Panc1 (cell line): ENCODE measurements around the gene HINT3. TPM values are rescaled to one million over a fixed set of nuclear protein-coding genes. Genes with fewer than 3 reads are reported as not detected.
A peak's percentile ranks its signal among the peaks of the same experiment; 100 is the strongest.

ENCODE experiments used
- ATAC-seq: fragments of 200-7000 bp; cut with Tn5 transposase; 2 replicates; pipeline ENCODE4 v1.9.1; 2020; ENCODE audit warnings: mild to moderate bottlenecking, moderate library complexity
- Bru-seq: library from RNA; stranded (reverse); fragments of 400-500 nt; gene quantifications from one replicate; lab custom pipeline; 2021; lab: Mats Ljungman, UMichigan
- BruChase-seq, 2 experiments: library from RNA; stranded (reverse); fragments of 400-500 nt; gene quantifications; one replicate each; lab custom pipeline; 2021; lab: Mats Ljungman, UMichigan
- BruUV-seq: library from RNA; stranded (reverse); fragments of 400-500 nt; replicated peaks from 2 replicates; lab custom pipeline; 2021; lab: Mats Ljungman, UMichigan
- CTCF ChIA-PET: fragments of 300-600 bp; sonication (Branson Sonifier 250); formaldehyde crosslinking; loops from one replicate; lab custom pipeline; 2022; ENCODE audit warnings: antibody characterized with exemption; lab: Charles Lee
- POLR2A ChIA-PET: fragments of 300-600 bp; sonication (Branson Sonifier 250); formaldehyde crosslinking; loops from one replicate; lab custom pipeline; 2022; ENCODE audit warnings: antibody characterized with exemption; lab: Charles Lee
- DNase-seq: peaks from one replicate; pipeline ENCODE4 v3.0.0-alpha.2; 2010; ENCODE audit warnings: low read depth, low spot score
- H3K27ac ChIP-seq: 2 replicates; pipeline ENCODE4 v1.5.1; 2011; ENCODE audit warnings: mild to moderate bottlenecking, low read length, inconsistent platforms
- H3K27me3 ChIP-seq: fragments of 200-500 bp; sonication (Bioruptor generic); 2 replicates; pipeline ENCODE4 v1.6.0; 2014; ENCODE audit warnings: low read length, inconsistent platforms; ENCODE audit not compliant: control insufficient read depth, insufficient read depth
- H3K36me3 ChIP-seq: fragments of 200-500 bp; sonication (Bioruptor generic); 2 replicates; pipeline ENCODE4 v1.5.1; 2014; ENCODE audit warnings: inconsistent platforms, mild to moderate bottlenecking, low read length, moderate library complexity; ENCODE audit not compliant: control insufficient read depth, insufficient read depth
- H3K4me1 ChIP-seq: 2 replicates; pipeline ENCODE4 v1.5.1; 2011; ENCODE audit warnings: inconsistent platforms, mild to moderate bottlenecking, low read length, moderate library complexity; ENCODE audit not compliant: control insufficient read depth, insufficient read depth
- H3K4me3 ChIP-seq, 2 experiments: 2 replicates each; pipeline ENCODE4 v1.5.1; 2011 to 2012; ENCODE audit warnings: low read depth in 2 of 2, low read length in 2 of 2, mild to moderate bottlenecking in 2 of 2, inconsistent platforms in 1 of 2, moderate library complexity in 1 of 2
- H3K9me3 ChIP-seq: fragments of 200-500 bp; sonication (Bioruptor generic); 2 replicates; pipeline ENCODE4 v1.5.1; 2014; ENCODE audit warnings: low read depth, mild to moderate bottlenecking, inconsistent platforms, low read length, moderate library complexity; ENCODE audit not compliant: control insufficient read depth, insufficient read depth
- POLR2AphosphoS5 ChIP-seq: IDR thresholded peaks from 2 replicates; pipeline ENCODE4 v1.6.1; 2012; ENCODE audit warnings: mild to moderate bottlenecking, low read depth, low read length, moderate library complexity
- SIN3A ChIP-seq: IDR thresholded peaks from 2 replicates; pipeline ENCODE4 v1.6.1; 2012; ENCODE audit warnings: low read depth, mild to moderate bottlenecking, low read length, moderate library complexity, borderline replicate concordance; ENCODE audit not compliant: insufficient read depth
- TCF7L2 ChIP-seq: IDR thresholded peaks from 2 replicates; pipeline ENCODE4 v1.6.1; 2011; ENCODE audit warnings: mild to moderate bottlenecking, low read depth, low read length, inconsistent platforms
- in situ Hi-C: cut with HindIII; loops from 2 replicates; pipeline ENCODE4 v1.10.0; 2016; ENCODE audit warnings: low sequenced_read_pairs, low pct_unique_long_range_greater_than_20kb
- intact Hi-C: fragments of 100-400 bp; cut with micrococcal nuclease; formaldehyde crosslinking; loops from one replicate; pipeline ENCODE4 v1.10.0; 2022; ENCODE audit not compliant: unreplicated experiment
- long read RNA-seq: library from polyadenylated mRNA; unstranded; transcript quantifications from one replicate; pipeline ENCODE4 v2.0.0, GENCODE V29; 2021; ENCODE audit not compliant: unreplicated experiment
- polyA plus RNA-seq: library from polyadenylated mRNA; unstranded; fragments of >200 nt; gene quantifications from one replicate; pipeline ENCODE4 v1.2.1, GENCODE V29; 2012; ENCODE audit warnings: missing spikeins; ENCODE audit not compliant: insufficient read length
- total RNA-seq: library from RNA; stranded (reverse); gene quantifications from one replicate; pipeline ENCODE4 v1.2.1, GENCODE V29; 2021; ENCODE audit not compliant: unreplicated experiment
- TF ChIP-seq, protein P1 (sequence below), 2 experiments: IDR thresholded peaks; 2 replicates each; pipeline ENCODE4 v1.6.1; 2011 to 2012; ENCODE audit warnings: low read depth in 2 of 2, control low read depth in 1 of 2, low read length in 1 of 2, mild to moderate bottlenecking in 1 of 2, moderate library complexity in 1 of 2; ENCODE audit not compliant: insufficient read depth in 1 of 2
- TF ChIP-seq, protein P2 (sequence below): fragments of 450-650 bp; IDR thresholded peaks from 2 replicates; pipeline ENCODE4 v1.5.1; 2017; ENCODE audit warnings: mild to moderate bottlenecking

Gene HINT3
- total RNA-seq (11.5 TPM), Bru-seq, nascent RNA (percentile 67 among the genes with signal in this experiment), BruChase-seq, experiment 1, labeled RNA remaining after a 2-hour chase (percentile 73 among the genes with signal in this experiment), BruChase-seq, experiment 2, labeled RNA remaining after a 6-hour chase (percentile 82 among the genes with signal in this experiment)
- 8.8 TPM for polyA plus RNA-seq
- long read RNA-seq, transcript HINT3-201 (5 exons, 3,314 nt), result major isoform, 6 of 8 reads
- long read RNA-seq, partial matches to known transcripts, result 1 of 8 reads
- long read RNA-seq, other reads (novel, unspliced or antisense), result 1 of 8 reads

DNA sequence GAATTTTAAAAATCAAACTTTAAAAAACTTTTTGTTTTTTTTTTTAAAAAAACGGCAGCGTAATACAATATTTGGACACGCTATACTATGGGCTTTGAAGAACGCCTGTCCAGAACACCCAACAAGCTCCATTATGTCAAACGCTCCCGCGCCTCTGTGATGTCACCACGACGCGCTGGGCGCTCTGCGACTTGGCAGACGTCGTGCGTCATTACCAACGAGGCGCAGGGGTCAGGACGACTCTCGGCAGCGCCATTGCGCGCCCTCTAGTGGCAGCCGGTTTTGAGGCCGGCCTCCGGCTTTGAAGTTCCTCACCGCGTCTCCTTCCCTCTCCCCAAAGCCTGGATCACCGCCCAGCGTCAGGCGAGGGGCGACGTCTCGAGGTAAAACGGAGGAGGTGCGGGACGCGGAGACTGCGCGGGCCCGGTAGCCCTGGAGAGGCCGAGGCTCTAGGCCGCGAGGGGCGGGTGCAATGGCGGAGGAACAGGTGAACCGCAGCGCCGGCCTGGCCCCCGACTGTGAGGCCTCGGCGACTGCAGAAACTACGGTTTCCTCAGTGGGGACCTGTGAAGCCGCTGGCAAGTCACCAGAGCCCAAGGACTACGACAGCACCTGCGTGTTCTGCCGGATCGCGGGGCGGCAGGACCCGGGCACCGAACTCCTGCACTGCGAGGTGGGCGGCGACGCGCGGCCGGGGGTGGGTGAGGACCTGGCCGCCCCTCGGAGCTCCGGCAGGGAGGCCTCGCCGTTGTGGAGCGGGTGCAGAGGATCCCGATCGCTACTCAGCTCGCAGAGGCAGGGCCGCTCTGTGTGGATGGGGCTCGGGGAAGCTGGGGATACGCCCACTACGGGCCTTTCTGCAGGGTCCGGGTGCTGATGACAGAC lies at the start of gene HINT3:
Gene HINT3 (plus strand): TSS at position 265 of the 885 bp plus-strand sequence. CDS start 208 bp downstream, at position 473.
- peak within 1 kb of the TSS; percentile 81 for H3K27ac ChIP-seq
- peaks cover 23% of the 10 kb centered on the region for H3K4me1 ChIP-seq
- BruUV-seq, result no TSS peak
- TF ChIP-seq, protein P1, sequence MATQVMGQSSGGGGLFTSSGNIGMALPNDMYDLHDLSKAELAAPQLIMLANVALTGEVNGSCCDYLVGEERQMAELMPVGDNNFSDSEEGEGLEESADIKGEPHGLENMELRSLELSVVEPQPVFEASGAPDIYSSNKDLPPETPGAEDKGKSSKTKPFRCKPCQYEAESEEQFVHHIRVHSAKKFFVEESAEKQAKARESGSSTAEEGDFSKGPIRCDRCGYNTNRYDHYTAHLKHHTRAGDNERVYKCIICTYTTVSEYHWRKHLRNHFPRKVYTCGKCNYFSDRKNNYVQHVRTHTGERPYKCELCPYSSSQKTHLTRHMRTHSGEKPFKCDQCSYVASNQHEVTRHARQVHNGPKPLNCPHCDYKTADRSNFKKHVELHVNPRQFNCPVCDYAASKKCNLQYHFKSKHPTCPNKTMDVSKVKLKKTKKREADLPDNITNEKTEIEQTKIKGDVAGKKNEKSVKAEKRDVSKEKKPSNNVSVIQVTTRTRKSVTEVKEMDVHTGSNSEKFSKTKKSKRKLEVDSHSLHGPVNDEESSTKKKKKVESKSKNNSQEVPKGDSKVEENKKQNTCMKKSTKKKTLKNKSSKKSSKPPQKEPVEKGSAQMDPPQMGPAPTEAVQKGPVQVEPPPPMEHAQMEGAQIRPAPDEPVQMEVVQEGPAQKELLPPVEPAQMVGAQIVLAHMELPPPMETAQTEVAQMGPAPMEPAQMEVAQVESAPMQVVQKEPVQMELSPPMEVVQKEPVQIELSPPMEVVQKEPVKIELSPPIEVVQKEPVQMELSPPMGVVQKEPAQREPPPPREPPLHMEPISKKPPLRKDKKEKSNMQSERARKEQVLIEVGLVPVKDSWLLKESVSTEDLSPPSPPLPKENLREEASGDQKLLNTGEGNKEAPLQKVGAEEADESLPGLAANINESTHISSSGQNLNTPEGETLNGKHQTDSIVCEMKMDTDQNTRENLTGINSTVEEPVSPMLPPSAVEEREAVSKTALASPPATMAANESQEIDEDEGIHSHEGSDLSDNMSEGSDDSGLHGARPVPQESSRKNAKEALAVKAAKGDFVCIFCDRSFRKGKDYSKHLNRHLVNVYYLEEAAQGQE (IDR thresholded peaks at IDR 0.05; ENCODE audit: insufficient read depth in 1 of 2, low read depth in 2 of 2, low read length in 1 of 2), result 0 out of 4 replicates have a peak, but pooled peaks of 1 of the 2 experiments have one; percentile 45
- TF ChIP-seq TCF7L2 (peak; percentile 100), POLR2AphosphoS5 (peak; percentile 86), SIN3A (peak; percentile 95)
- TF ChIP-seq, protein P2, sequence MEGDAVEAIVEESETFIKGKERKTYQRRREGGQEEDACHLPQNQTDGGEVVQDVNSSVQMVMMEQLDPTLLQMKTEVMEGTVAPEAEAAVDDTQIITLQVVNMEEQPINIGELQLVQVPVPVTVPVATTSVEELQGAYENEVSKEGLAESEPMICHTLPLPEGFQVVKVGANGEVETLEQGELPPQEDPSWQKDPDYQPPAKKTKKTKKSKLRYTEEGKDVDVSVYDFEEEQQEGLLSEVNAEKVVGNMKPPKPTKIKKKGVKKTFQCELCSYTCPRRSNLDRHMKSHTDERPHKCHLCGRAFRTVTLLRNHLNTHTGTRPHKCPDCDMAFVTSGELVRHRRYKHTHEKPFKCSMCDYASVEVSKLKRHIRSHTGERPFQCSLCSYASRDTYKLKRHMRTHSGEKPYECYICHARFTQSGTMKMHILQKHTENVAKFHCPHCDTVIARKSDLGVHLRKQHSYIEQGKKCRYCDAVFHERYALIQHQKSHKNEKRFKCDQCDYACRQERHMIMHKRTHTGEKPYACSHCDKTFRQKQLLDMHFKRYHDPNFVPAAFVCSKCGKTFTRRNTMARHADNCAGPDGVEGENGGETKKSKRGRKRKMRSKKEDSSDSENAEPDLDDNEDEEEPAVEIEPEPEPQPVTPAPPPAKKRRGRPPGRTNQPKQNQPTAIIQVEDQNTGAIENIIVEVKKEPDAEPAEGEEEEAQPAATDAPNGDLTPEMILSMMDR, result peak; percentile 100
- H3K9me3 ChIP-seq, result no peaks in the 10 kb centered on the region
- H3K36me3 ChIP-seq, result no peaks in the 10 kb centered on the region
- ATAC-seq (peak; percentile 97), DNase-seq (peak; percentile 92)
- ChIA-PET CTCF (interaction anchor here (0.5 to 1.8 kb wide), 22 partner anchors 8 to 1086 kb away, joined by 3 to 16 read pairs (median 4); partner anchors contain the start of gene NCOA7), POLR2A (interaction anchor here (0.5 to 0.7 kb wide), 2 partner anchors 279 to 1343 kb away, joined by 3 to 7 read pairs; no protein-coding TSS in a partner anchor)
- H3K27me3 ChIP-seq, result no peaks in the 10 kb centered on the region
- in situ Hi-C loops (no loop called here), intact Hi-C loops (loop anchor here (2.0 kb wide), 1 partner anchor 176 kb away; no protein-coding TSS in a partner anchor)
- peak within 1 kb of the TSS; percentile 72 to 87 for H3K4me3 ChIP-seq

DNA sequence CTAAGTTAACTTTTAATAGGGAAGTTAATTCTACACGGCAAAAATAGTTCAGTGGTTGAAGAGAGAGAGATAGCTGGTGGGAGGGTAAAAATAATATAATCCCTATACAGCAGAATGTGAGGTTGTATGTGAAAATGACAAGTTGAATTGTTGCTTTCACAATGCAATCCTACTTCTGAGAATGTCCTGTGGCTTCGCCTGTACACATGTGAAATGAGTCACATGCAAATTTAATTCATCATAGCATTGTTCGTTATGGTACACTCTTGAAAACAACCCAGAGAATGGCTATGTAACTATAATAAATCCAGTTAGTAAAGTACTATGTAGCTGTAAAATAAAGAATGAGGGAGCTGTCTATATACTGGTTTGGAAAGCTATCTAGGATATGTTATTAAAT lies 46.0 kb upstream of the HINT3 start:
- no peak overlapping the region for H3K4me3 ChIP-seq
- H3K27ac ChIP-seq, result no peak overlapping the region
- peaks cover 6% of the 10 kb centered on the region; the same call in 1 of the 2 replicates for H3K36me3 ChIP-seq
- no peak for ATAC-seq
- in situ Hi-C loops, result no loop called here
- intact Hi-C loops, result no loop called here
- H3K27me3 ChIP-seq, result no peaks in the 10 kb centered on the region
- no peaks in the 10 kb centered on the region for H3K4me1 ChIP-seq
- POLR2A ChIA-PET, result interaction anchor here (0.6 kb wide), 1 partner anchor 36 kb away, joined by 13 read pairs; no protein-coding TSS in a partner anchor
- TF ChIP-seq POLR2AphosphoS5 (no peak), TCF7L2 (no peak), SIN3A (no peak)
- TF ChIP-seq, protein P1 (IDR thresholded peaks at IDR 0.05; ENCODE audit: insufficient read depth in 1 of 2, low read depth in 2 of 2, low read length in 1 of 2), result no peak
- TF ChIP-seq, protein P2, result no peak
- no peak for DNase-seq
- no peaks in the 10 kb centered on the region for H3K9me3 ChIP-seq
- BruUV-seq, result no TSS peak
- CTCF ChIA-PET, result no interaction called here
